ENCODE results near the gene KLHL17.
"Not testable (repeated sequence)": the region's sequence is repeated elsewhere in the genome, so short reads cannot be mapped to it uniquely, and the experiment has no call there.

KLHL17 gene

DNA sequence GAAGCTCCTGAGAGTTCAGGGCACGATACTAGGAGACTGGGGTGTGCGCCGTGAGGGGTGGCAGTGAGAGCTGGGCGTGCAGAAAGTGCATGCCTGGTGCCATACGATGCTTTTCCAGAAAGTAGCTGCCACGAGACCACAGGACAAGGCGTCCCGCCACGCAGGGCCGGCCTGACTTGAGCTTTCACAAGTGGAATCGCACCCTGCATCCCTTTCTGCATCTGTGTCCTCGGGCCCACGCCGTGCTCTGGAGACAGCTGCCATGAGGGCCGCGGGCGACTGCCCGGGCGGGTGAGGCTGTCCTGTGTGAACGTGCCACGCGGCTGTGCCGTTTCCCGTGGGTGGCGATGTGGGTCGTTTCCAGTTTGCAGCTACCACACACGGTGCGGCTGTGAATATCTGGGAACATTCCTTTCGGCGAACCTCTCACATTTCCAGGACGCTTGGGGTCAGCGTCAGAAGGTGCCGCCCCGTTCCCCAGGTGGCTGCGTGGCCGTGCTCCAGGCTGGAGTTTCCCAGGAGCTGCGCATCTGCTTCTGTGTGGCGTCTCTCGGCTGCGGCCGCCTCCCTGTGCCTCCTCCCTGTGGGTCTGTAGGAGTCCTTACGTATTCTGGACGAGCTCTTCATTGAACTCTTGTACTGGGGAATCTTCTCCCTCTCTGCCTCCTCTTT lies 22.5 kb downstream of the KLHL17 start:
- intact Hi-C loops (cut with DNase I; ENCODE audit: low total_unique reads), result no loop called here
- DNase-seq, result no peak
- peaks cover 0 to 2% of the 10 kb centered on the region in 2 donors for H3K27me3 ChIP-seq

GRCh38 chr1:983798-984475 lies 23.6 kb downstream of the KLHL17 start:
- H3K9me3 ChIP-seq, result peaks cover 0 to 4% (median 0%) of the 10 kb centered on the region in 3 donors
- DNase-seq, result no peak
- H3K27ac ChIP-seq, result no peak overlapping the region
- peaks cover 0 to 2% of the 10 kb centered on the region in 2 donors for H3K27me3 ChIP-seq
- H3K4me3 ChIP-seq, result no peak overlapping the region
- H3K36me3 ChIP-seq, result no peaks in the 10 kb centered on the region
- TF ChIP-seq, protein P1, sequence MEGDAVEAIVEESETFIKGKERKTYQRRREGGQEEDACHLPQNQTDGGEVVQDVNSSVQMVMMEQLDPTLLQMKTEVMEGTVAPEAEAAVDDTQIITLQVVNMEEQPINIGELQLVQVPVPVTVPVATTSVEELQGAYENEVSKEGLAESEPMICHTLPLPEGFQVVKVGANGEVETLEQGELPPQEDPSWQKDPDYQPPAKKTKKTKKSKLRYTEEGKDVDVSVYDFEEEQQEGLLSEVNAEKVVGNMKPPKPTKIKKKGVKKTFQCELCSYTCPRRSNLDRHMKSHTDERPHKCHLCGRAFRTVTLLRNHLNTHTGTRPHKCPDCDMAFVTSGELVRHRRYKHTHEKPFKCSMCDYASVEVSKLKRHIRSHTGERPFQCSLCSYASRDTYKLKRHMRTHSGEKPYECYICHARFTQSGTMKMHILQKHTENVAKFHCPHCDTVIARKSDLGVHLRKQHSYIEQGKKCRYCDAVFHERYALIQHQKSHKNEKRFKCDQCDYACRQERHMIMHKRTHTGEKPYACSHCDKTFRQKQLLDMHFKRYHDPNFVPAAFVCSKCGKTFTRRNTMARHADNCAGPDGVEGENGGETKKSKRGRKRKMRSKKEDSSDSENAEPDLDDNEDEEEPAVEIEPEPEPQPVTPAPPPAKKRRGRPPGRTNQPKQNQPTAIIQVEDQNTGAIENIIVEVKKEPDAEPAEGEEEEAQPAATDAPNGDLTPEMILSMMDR (IDR thresholded peaks at IDR 0.05), result peak; percentile 55 to 98
- intact Hi-C loops (cut with DNase I; ENCODE audit: low total_unique reads), result loop anchor here (2.0 kb wide), 1 partner anchor 79 kb away; no protein-coding TSS in a partner anchor
- H3K4me1 ChIP-seq, result peaks cover 0 to 27% (median 19%) of the 10 kb centered on the region in 4 donors

More for the DNA sequence above, 22.5 kb downstream of the KLHL17 start:
- TF ChIP-seq, protein P1 (IDR thresholded peaks at IDR 0.05), result no peak
- H3K36me3 ChIP-seq, result no peaks in the 10 kb centered on the region
- H3K4me1 ChIP-seq, result peaks cover 0 to 27% (median 19%) of the 10 kb centered on the region in 4 donors
- H3K4me3 ChIP-seq, result no peak overlapping the region
- peak overlapping the region in 1 of 2 donors; percentile 24 for H3K27ac ChIP-seq
- H3K9me3 ChIP-seq, result no peaks in the 10 kb centered on the region

DNA sequence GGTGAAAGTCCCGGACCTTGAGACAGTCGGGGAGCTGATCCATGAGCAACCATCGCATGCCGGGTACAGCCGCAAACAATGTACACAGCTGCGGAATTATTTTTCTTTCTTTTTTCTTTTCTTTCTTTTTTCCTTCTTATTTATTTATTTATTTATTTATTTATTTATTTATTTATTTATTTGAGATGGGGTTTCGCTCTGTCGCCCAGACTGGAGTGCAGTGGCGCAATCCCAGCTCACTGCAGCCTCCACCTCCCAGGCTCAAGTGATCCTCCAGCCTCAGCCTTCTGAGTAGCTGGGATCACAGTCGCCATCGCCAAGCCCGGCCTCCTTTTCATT lies 24.1 kb downstream of the KLHL17 start:
- Histone ChIP-seq H3K27ac (no peak overlapping the region), H3K36me3 (no peaks in the 10 kb centered on the region), H3K9me3 (peaks cover 0 to 4% (median 0%) of the 10 kb centered on the region in 3 donors), H3K4me1 (peaks cover 0 to 27% (median 19%) of the 10 kb centered on the region in 4 donors), H3K27me3 (peaks cover 0 to 2% of the 10 kb centered on the region in 2 donors), H3K4me3 (no peak overlapping the region)
- TF ChIP-seq, protein P1 (IDR thresholded peaks at IDR 0.05), result peak in 1 of 2 experiments; percentile 4
- intact Hi-C loops (cut with DNase I; ENCODE audit: low total_unique reads), result loop anchor here (2.0 kb wide), 1 partner anchor 78 kb away; no protein-coding TSS in a partner anchor
- no peak for DNase-seq

DNA sequence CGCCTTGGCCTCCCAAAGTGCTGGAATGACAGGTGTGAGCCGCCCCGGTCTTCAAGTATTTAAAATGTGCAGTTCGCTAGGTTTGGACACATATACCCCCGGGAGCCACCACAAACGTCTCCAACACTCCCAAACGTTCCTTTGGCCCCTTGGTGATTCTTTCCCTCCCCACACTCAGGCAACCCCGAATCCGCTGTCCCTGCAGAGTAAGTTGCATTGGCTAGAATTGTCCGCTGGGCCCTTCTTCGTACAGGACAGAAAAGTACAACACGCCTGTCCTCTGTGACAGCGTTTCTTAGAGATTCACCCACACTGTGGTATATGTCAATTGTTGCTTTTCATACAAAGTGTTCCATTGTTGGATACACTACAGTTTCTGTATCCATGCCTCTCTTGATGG lies 24.7 kb downstream of the KLHL17 start:
- Histone ChIP-seq H3K4me1 (peaks cover 0 to 27% (median 19%) of the 10 kb centered on the region in 4 donors), H3K4me3 (no peak overlapping the region), H3K9me3 (peaks cover 0 to 7% (median 0%) of the 10 kb centered on the region in 3 donors), H3K27ac (no peak overlapping the region), H3K27me3 (peaks cover 0 to 2% of the 10 kb centered on the region in 2 donors), H3K36me3 (no peaks in the 10 kb centered on the region)
- TF ChIP-seq, protein P1 (IDR thresholded peaks at IDR 0.05), result no peak
- DNase-seq, result no peak
- intact Hi-C loops (cut with DNase I; ENCODE audit: low total_unique reads), result loop anchor here (2.0 kb wide), 1 partner anchor 78 kb away; no protein-coding TSS in a partner anchor

- H3K36me3 ChIP-seq; DNase-seq; H3K27me3 ChIP-seq; intact Hi-C loops (cut with DNase I; ENCODE audit: low total_unique reads); H3K4me1 ChIP-seq; H3K27ac ChIP-seq; H3K4me3 ChIP-seq: not testable (repeated sequence)
- H3K9me3 ChIP-seq, result peaks cover 0 to 28% (median 6%) of the 10 kb centered on the region in 3 donors
Measured at GRCh38 chr1:988061-988460, 27.7 kb downstream of the KLHL17 start.

DNA sequence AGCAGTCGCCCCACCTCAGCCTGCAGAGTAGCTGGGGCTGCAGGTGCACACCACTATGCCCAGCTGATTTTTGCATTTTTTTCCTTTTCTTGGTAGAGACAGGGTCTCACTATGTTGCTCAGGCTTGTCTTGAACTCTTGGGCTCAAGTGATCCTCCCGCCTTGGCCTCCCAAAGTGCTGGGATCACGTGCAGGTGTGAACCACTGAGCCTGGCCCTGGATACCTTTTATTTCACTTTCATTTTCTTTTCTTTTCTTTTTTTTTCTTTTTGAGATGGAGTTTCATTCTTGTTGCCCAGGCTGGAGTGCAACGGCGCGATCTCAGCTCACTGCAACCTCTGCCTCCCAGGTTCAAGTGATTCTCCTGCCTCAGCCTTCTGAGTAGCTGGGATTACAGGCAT lies 30.9 kb downstream of the KLHL17 start:
- H3K9me3 ChIP-seq, result peaks cover 0 to 28% (median 6%) of the 10 kb centered on the region in 3 donors
- H3K27me3 ChIP-seq; intact Hi-C loops (cut with DNase I; ENCODE audit: low total_unique reads); H3K4me3 ChIP-seq; DNase-seq; H3K27ac ChIP-seq; H3K4me1 ChIP-seq; H3K36me3 ChIP-seq: not testable (repeated sequence)

Measured in tibial artery (tissue), 4 donors.